Activated CD4-positive, alpha-beta T cell treated with anti-CD3 and anti-CD28 coated beads, Interleukin-2, amount 50 U/mL, for 4 hours (primary cell): Measurements from ENCODE around the gene ZHX3.

Experiments
- DNase-seq, 2 experiments: peaks; one replicate each; pipeline ENCODE4 v3.0.0-alpha.2; 2020

The ZHX3 gene

GRCh38 chr20:41221614-41222218 lies 95.8 kb downstream of the ZHX3 start:
- DNase-seq: no peak

GRCh38 chr20:41219824-41220223 lies 97.7 kb downstream of the ZHX3 start:
- DNase-seq: no peak

GRCh38 chr20:41218466-41218865 lies 99.1 kb downstream of the ZHX3 start:
- no peak for DNase-seq

GRCh38 chr20:41217422-41217821 lies 100.1 kb downstream of the ZHX3 start:
- DNase-seq: no peak

GRCh38 chr20:41214666-41215065 lies 102.9 kb downstream of the ZHX3 start:
- no peak for DNase-seq

GRCh38 chr20:41214202-41214601 lies 103.3 kb downstream of the ZHX3 start:
- no peak for DNase-seq

GRCh38 chr20:41213150-41213820 lies 104.2 kb downstream of the ZHX3 start:
- no peak for DNase-seq

GRCh38 chr20:41205313-41205712 lies 112.2 kb downstream of the ZHX3 start:
- DNase-seq: no peak

- no peak for DNase-seq
These were observed 112.9 kb downstream of the ZHX3 start for GRCh38 chr20:41204304-41205265.

- no peak for DNase-seq
These were observed 113.9 kb downstream of the ZHX3 start for GRCh38 chr20:41203660-41204059.

GRCh38 chr20:41202426-41202825 lies 115.1 kb downstream of the ZHX3 start:
- DNase-seq: no peak

GRCh38 chr20:41201760-41202159 lies 115.8 kb downstream of the ZHX3 start:
- no peak for DNase-seq

- no peak for DNase-seq
These were observed 116.9 kb downstream of the ZHX3 start for GRCh38 chr20:41200446-41201202.

GRCh38 chr20:41198443-41198842 lies 119.1 kb downstream of the ZHX3 start:
- no peak for DNase-seq

GRCh38 chr20:41196653-41197225 lies 120.8 kb downstream of the ZHX3 start:
- DNase-seq: no peak

GRCh38 chr20:41192575-41192974 lies 125.0 kb downstream of the ZHX3 start:
- DNase-seq: no peak

- no peak for DNase-seq
These were observed 125.7 kb downstream of the ZHX3 start for GRCh38 chr20:41191562-41192500.

GRCh38 chr20:41187668-41188067 lies 129.9 kb downstream of the ZHX3 start:
- no peak for DNase-seq

- DNase-seq: no peak
These were observed 132.3 kb downstream of the ZHX3 start for GRCh38 chr20:41185013-41185757.

GRCh38 chr20:41183831-41184230 lies 133.7 kb downstream of the ZHX3 start:
- DNase-seq: no peak

GRCh38 chr20:41183391-41183790 lies 134.1 kb downstream of the ZHX3 start:
- DNase-seq: no peak
